ENCODE results near the gene PRPH2. TPM values are rescaled to one million over a fixed set of nuclear protein-coding genes. Genes with fewer than 3 reads are reported as not detected.

PRPH2 gene
- total and polyA plus RNA-seq, 2 of the 13 experiments (the other 11 are each of a cell fraction or from before 2014, with no cell fraction given) = 0.03 to 0.04 TPM

DNA sequence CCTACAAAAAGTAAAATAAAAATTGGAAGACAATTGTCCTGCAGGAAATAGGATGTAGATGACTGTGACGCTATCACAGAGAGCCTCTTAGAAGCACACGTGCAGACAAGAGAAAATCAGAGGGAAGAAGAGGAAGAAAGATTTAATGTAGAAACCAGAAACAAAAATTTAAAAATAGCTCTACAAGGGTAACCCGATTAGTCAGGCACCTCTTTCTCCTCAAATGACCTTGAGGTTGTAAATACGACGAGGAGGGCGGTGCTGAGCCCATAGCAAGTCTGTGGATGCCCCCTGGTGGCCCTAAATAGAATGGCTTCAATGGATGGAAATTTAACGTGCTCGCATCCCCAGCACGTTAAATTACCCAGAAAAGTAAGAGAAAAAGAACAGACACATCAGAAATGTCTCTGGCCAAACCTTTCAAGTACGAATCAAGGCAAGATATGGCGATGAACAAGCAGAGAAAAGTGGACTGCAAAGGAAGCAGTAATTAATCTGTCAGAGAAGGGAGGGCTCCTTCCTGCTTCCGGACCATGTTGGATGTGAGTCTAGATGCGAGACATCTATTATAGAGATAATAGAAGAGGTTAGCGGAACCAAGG lies 4.2 kb upstream of the PRPH2 start (continued):
- TF ChIP-seq LCORL (IDR thresholded peaks at IDR 0.05) (no peak), LCORL (CRISPR knock-in tag; IDR thresholded peaks at IDR 0.05) (peak; percentile 40; the same call in 1 of the 2 replicates), RXRA (CRISPR knock-in tag; IDR thresholded peaks at IDR 0.05) (peak; percentile 78; the same call in 1 of the 2 replicates), KAT8 (CRISPR knock-in tag; IDR thresholded peaks at IDR 0.05) (peak; percentile 73), SALL2 (CRISPR knock-in tag; IDR thresholded peaks at IDR 0.05) (no peak), RFX5 (IDR thresholded peaks at IDR 0.05; ENCODE audit: low read depth, low read length) (no peak), SALL1 (CRISPR knock-in tag; IDR thresholded peaks at IDR 0.05) (peak; percentile 39; the same call in 1 of the 2 replicates), ELF3 (CRISPR knock-in tag; IDR thresholded peaks at IDR 0.05) (0 out of 2 replicates have a peak, but pooled peaks have one; percentile 32), ESRRA (CRISPR knock-in tag; IDR thresholded peaks at IDR 0.05; ENCODE audit: low read depth) (peak; percentile 97)
- TF ChIP-seq, protein P1, sequence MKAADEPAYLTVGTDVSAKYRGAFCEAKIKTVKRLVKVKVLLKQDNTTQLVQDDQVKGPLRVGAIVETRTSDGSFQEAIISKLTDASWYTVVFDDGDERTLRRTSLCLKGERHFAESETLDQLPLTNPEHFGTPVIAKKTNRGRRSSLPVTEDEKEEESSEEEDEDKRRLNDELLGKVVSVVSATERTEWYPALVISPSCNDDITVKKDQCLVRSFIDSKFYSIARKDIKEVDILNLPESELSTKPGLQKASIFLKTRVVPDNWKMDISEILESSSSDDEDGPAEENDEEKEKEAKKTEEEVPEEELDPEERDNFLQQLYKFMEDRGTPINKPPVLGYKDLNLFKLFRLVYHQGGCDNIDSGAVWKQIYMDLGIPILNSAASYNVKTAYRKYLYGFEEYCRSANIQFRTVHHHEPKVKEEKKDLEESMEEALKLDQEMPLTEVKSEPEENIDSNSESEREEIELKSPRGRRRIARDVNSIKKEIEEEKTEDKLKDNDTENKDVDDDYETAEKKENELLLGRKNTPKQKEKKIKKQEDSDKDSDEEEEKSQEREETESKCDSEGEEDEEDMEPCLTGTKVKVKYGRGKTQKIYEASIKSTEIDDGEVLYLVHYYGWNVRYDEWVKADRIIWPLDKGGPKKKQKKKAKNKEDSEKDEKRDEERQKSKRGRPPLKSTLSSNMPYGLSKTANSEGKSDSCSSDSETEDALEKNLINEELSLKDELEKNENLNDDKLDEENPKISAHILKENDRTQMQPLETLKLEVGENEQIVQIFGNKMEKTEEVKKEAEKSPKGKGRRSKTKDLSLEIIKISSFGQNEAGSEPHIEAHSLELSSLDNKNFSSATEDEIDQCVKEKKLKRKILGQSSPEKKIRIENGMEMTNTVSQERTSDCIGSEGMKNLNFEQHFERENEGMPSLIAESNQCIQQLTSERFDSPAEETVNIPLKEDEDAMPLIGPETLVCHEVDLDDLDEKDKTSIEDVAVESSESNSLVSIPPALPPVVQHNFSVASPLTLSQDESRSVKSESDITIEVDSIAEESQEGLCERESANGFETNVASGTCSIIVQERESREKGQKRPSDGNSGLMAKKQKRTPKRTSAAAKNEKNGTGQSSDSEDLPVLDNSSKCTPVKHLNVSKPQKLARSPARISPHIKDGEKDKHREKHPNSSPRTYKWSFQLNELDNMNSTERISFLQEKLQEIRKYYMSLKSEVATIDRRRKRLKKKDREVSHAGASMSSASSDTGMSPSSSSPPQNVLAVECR (CRISPR knock-in tag; IDR thresholded peaks at IDR 0.05; ENCODE audit: borderline replicate concordance) = peak; percentile 20; the same call in 1 of the 2 replicates
